Astrocyte (in vitro differentiated cells and primary cell): Measurements from ENCODE around the gene ATP8B1. TPM values are rescaled to one million over a fixed set of nuclear protein-coding genes. Genes with fewer than 3 reads are reported as not detected.

Source experiments
- DNase-seq: peaks from one replicate; pipeline ENCODE4 v3.0.0-alpha.2; 2010; ENCODE audit warnings: low read depth
- FAIRE-seq: peaks from 2 replicates; lab custom pipeline; 2011; peaks lifted over from hg19 to GRCh38; lab: Jason Lieb, UNC
- H2AFZ ChIP-seq: 2 replicates; pipeline ENCODE4 v1.6.0; 2012; ENCODE audit warnings: low read depth, low read length, inconsistent platforms
- H3K27ac ChIP-seq: 2 replicates; pipeline ENCODE4 v1.5.1; 2011; ENCODE audit warnings: low read depth, low read length, inconsistent platforms
- H3K27me3 ChIP-seq: 2 replicates; pipeline ENCODE4 v1.6.0; 2011; ENCODE audit warnings: low read length, inconsistent platforms; ENCODE audit not compliant: insufficient read depth
- H3K36me3 ChIP-seq: 2 replicates; pipeline ENCODE4 v1.5.1; 2011; ENCODE audit warnings: low read length, inconsistent platforms; ENCODE audit not compliant: insufficient read depth
- H3K4me1 ChIP-seq: 2 replicates; pipeline ENCODE4 v1.5.1; 2011; ENCODE audit warnings: low read length, inconsistent platforms; ENCODE audit not compliant: insufficient read depth
- H3K4me2 ChIP-seq: 2 replicates; pipeline ENCODE4 v1.6.0; 2012; ENCODE audit warnings: low read length, inconsistent platforms
- H3K4me3 ChIP-seq: 2 replicates; pipeline ENCODE4 v1.5.1; 2011; ENCODE audit warnings: low read depth, mild to moderate bottlenecking, low read length, inconsistent platforms; ENCODE audit not compliant: insufficient read depth
- H3K79me2 ChIP-seq: 2 replicates; pipeline ENCODE4 v1.6.0; 2012; ENCODE audit warnings: mild to moderate bottlenecking, low read length, inconsistent platforms; ENCODE audit not compliant: insufficient read depth
- H3K9ac ChIP-seq: 2 replicates; pipeline ENCODE4 v1.6.0; 2012; ENCODE audit warnings: mild to moderate bottlenecking, low read length, inconsistent platforms
- H3K9me3 ChIP-seq: 2 replicates; pipeline ENCODE4 v1.5.1; 2012; ENCODE audit warnings: low read depth, mild to moderate bottlenecking, low read length, inconsistent platforms; ENCODE audit not compliant: insufficient read depth
- H4K20me1 ChIP-seq: 2 replicates; pipeline ENCODE4 v1.6.0; 2012; ENCODE audit warnings: low read length, inconsistent platforms; ENCODE audit not compliant: insufficient read depth
- H3K27ac Mint-ChIP-seq: one replicate; pipeline ENCODE4 v1.8.0; 2021; ENCODE audit warnings: mild to moderate bottlenecking, mixed read lengths; ENCODE audit not compliant: unreplicated experiment
- H3K27me3 Mint-ChIP-seq: one replicate; pipeline ENCODE4 v1.8.0; 2021; ENCODE audit warnings: low read depth, mixed read lengths; ENCODE audit not compliant: unreplicated experiment
- H3K36me3 Mint-ChIP-seq: one replicate; pipeline ENCODE4 v1.8.0; 2021; ENCODE audit warnings: low read depth, mixed read lengths; ENCODE audit not compliant: unreplicated experiment
- H3K4me1 Mint-ChIP-seq: one replicate; pipeline ENCODE4 v1.8.0; 2021; ENCODE audit warnings: low read depth, mixed read lengths; ENCODE audit not compliant: unreplicated experiment
- H3K4me3 Mint-ChIP-seq: one replicate; pipeline ENCODE4 v1.8.0; 2021; ENCODE audit warnings: mild to moderate bottlenecking, moderate library complexity, mixed read lengths; ENCODE audit not compliant: unreplicated experiment
- H3K9me3 Mint-ChIP-seq: one replicate; pipeline ENCODE4 v1.8.0; 2021; ENCODE audit warnings: mild to moderate bottlenecking, mixed read lengths; ENCODE audit not compliant: unreplicated experiment
- CTCF ChIP-seq: IDR thresholded peaks from 2 replicates; pipeline ENCODE4 v1.5.1; 2011; ENCODE audit warnings: low read depth, mild to moderate bottlenecking, inconsistent platforms, low read length, moderate library complexity; ENCODE audit not compliant: insufficient read depth
- EZH2 ChIP-seq: IDR thresholded peaks from 2 replicates; pipeline ENCODE4 v1.6.1; 2012; ENCODE audit warnings: mild to moderate bottlenecking, low read length, inconsistent platforms; ENCODE audit not compliant: insufficient read depth
- total RNA-seq: library from RNA; stranded (reverse); gene quantifications from 2 replicates; pipeline ENCODE4 v1.2.1, GENCODE V29; 2021

ATP8B1 gene
- total RNA-seq, 1 donor from 2014 or later = 10.4 TPM

- no peak for TF ChIP-seq CTCF
- Histone ChIP-seq H3K27me3 (no peaks in the 10 kb centered on the region), H4K20me1 (peaks cover 52% of the 10 kb centered on the region), H3K9ac (peak overlapping the region; percentile 91), H3K4me1 (peaks cover 37% of the 10 kb centered on the region), H3K36me3 (no peaks in the 10 kb centered on the region), H3K79me2 (peaks cover 84% of the 10 kb centered on the region), H2AFZ (peak overlapping the region; percentile 54), H3K4me3 (peak overlapping the region; percentile 93), H3K27ac (peak overlapping the region; percentile 66), H3K9me3 (no peaks in the 10 kb centered on the region), H3K4me2 (peak overlapping the region; percentile 100)
- Mint-ChIP-seq H3K27ac (peak overlapping the region; percentile 77), H3K36me3 (no peaks in the 10 kb centered on the region), H3K9me3 (peaks cover 2% of the 10 kb centered on the region), H3K27me3 (peaks cover 11% of the 10 kb centered on the region), H3K4me1 (peaks cover 4% of the 10 kb centered on the region), H3K4me3 (peak overlapping the region; percentile 88)
- FAIRE-seq (no peak), DNase-seq (no peak)
Measured at GRCh38 chr18:57801761-57802212, 1.3 kb downstream of the ATP8B1 start.

- Histone ChIP-seq H3K27ac (peak overlapping the region; percentile 66), H2AFZ (peak overlapping the region; percentile 54), H3K4me3 (peak overlapping the region; percentile 93), H3K79me2 (peaks cover 89% of the 10 kb centered on the region), H3K4me2 (peak overlapping the region; percentile 100), H3K27me3 (no peaks in the 10 kb centered on the region), H3K4me1 (peaks cover 33% of the 10 kb centered on the region), H3K36me3 (no peaks in the 10 kb centered on the region), H4K20me1 (peaks cover 57% of the 10 kb centered on the region), H3K9ac (peak overlapping the region; percentile 91), H3K9me3 (no peaks in the 10 kb centered on the region)
- DNase-seq = no peak
- no peak for TF ChIP-seq CTCF
- no peak for TF ChIP-seq EZH2
- peaks cover 3% of the 10 kb centered on the region for H3K4me1 Mint-ChIP-seq
- H3K27ac Mint-ChIP-seq = no peak overlapping the region
- H3K9me3 Mint-ChIP-seq = peaks cover 2% of the 10 kb centered on the region
- H3K36me3 Mint-ChIP-seq = no peaks in the 10 kb centered on the region
- H3K4me3 Mint-ChIP-seq = peak overlapping the region; percentile 88
- peaks cover 11% of the 10 kb centered on the region for H3K27me3 Mint-ChIP-seq
- no peak for FAIRE-seq
Measured at GRCh38 chr18:57801325-57801724, 1.8 kb downstream of the ATP8B1 start.

GRCh38 chr18:57798713-57799373 is 4.3 kb downstream of the ATP8B1 start:
- peaks cover 3% of the 10 kb centered on the region for H3K27me3 Mint-ChIP-seq
- TF ChIP-seq CTCF (no peak), EZH2 (no peak)
- peaks cover 100% of the 10 kb centered on the region for H3K79me2 ChIP-seq
- DNase-seq (no peak), FAIRE-seq (no peak)
- no peaks in the 10 kb centered on the region for H3K27me3 ChIP-seq
- H2AFZ ChIP-seq = no peak overlapping the region
- H3K36me3 ChIP-seq = peaks cover 6% of the 10 kb centered on the region
- H3K4me3 ChIP-seq = no peak overlapping the region
- peak overlapping the region; percentile 27 for H3K4me2 ChIP-seq
- no peak overlapping the region for H3K27ac Mint-ChIP-seq
- H3K4me3 Mint-ChIP-seq = no peak overlapping the region
- H3K27ac ChIP-seq = no peak overlapping the region
- H4K20me1 ChIP-seq = peaks cover 74% of the 10 kb centered on the region
- no peaks in the 10 kb centered on the region for H3K9me3 Mint-ChIP-seq
- H3K4me1 ChIP-seq = peaks cover 34% of the 10 kb centered on the region
- H3K9me3 ChIP-seq = no peaks in the 10 kb centered on the region
- peaks cover 5% of the 10 kb centered on the region for H3K36me3 Mint-ChIP-seq
- H3K9ac ChIP-seq = no peak overlapping the region
- H3K4me1 Mint-ChIP-seq = peaks cover 5% of the 10 kb centered on the region
